Smooth muscle cell of the brain vasculature (primary cell): ENCODE results near the gene HOTAIR.

Experiments used
- DNase-seq: peaks from one replicate; pipeline ENCODE4 v3.0.0-alpha.2; 2012; ENCODE audit warnings: low read depth, low spot score

The HOTAIR gene

GRCh38 chr12:53948650-53949593 lies 25.8 kb downstream of the HOTAIR start:
- no peak for DNase-seq

- no peak for DNase-seq
These were observed 27.0 kb downstream of the HOTAIR start for GRCh38 chr12:53947743-53948142.

GRCh38 chr12:53944907-53945847 lies 29.6 kb downstream of the HOTAIR start:
- no peak for DNase-seq

GRCh38 chr12:53944209-53944608 lies 30.5 kb downstream of the HOTAIR start:
- no peak for DNase-seq

- DNase-seq: no peak
These were observed 32.2 kb downstream of the HOTAIR start for GRCh38 chr12:53942467-53942997.

- no peak for DNase-seq
These were observed 33.0 kb downstream of the HOTAIR start for GRCh38 chr12:53941750-53942149.

- no peak for DNase-seq
These were observed 33.6 kb downstream of the HOTAIR start for GRCh38 chr12:53941187-53941586.

GRCh38 chr12:53940443-53941014 lies 34.2 kb downstream of the HOTAIR start:
- no peak for DNase-seq

- DNase-seq: no peak
These were observed 35.3 kb downstream of the HOTAIR start for GRCh38 chr12:53939141-53940108.

GRCh38 chr12:53938326-53939140 lies 36.2 kb downstream of the HOTAIR start, which contains the start of gene HOXC13:
Gene HOXC13, plus strand, starts transcription at chr12:53938831. Its CDS starts 76 bp downstream, at chr12:53938907.
- no peak for DNase-seq

GRCh38 chr12:53937596-53938325 lies 37.0 kb downstream of the HOTAIR start:
- no peak for DNase-seq

- DNase-seq: no peak
These were observed 37.7 kb downstream of the HOTAIR start for GRCh38 chr12:53937099-53937498.

GRCh38 chr12:53935383-53936341 lies 39.1 kb downstream of the HOTAIR start:
- no peak for DNase-seq

GRCh38 chr12:53932915-53933314 lies 41.8 kb downstream of the HOTAIR start:
- DNase-seq: no peak

GRCh38 chr12:53931844-53932581 lies 42.7 kb downstream of the HOTAIR start:
- no peak for DNase-seq

- DNase-seq: no peak
These were observed 44.0 kb downstream of the HOTAIR start for GRCh38 chr12:53930591-53931255.
